ENCODE measurements around the gene SH3RF2.

GRCh38 chr5:145902421-145902820 is 34.0 kb upstream of the SH3RF2 start:
- TF ChIP-seq CTCF (conservative IDR thresholded peaks at IDR 0.05; ENCODE audit: low read length), result no peak
- no peak for TF ChIP-seq EZH2phosphoT487 (IDR thresholded peaks at IDR 0.05; ENCODE audit: borderline replicate concordance, low read depth, low read length)

Data from OCI-LY7 (cell line).